NCI-H2029 (cell line): ENCODE measurements around the gene PRMT1.
A peak's percentile ranks its signal among the peaks of the same experiment; 100 is the strongest.
"Not testable (repeated sequence)": the region's sequence is repeated elsewhere in the genome, so short reads cannot be mapped to it uniquely, and the experiment has no call there.

Experiments
- DNase-seq: peaks from one replicate; lab custom pipeline; 2025; lab: John Stamatoyannopoulos, UW

The PRMT1 gene

DNA sequence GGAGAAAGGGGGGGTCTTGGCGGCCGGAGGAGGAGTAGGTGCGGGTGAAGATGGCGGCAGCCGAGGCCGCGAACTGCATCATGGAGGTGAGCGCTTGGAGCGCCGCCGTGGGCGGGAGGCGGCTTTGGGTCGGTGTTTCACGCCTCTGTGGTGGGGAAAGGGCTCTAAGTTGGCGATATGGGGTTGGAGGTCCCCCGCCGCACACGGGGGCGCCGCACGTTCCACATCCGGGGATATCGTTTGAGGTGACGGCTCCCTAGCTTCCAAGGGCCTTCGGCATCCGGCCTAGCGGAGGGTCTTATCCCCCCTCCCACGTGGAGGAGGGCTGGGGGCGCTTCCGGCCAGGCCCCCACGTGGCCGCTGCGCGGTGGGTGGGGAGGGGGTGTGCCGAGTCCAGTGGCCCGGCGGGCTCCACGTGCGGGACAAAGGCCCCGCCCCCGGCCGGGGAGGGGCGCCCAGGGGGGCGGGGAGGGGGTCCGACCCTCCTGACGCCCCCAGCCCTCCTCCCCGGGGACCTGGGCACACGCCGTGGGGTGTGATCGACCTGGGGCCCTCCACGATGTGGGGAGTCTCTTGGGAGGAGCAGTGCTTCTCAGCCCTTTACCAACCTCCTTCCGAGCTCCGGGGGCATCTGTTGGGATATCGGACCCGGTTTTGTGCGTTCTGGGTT is at the start of gene PRMT1:
Gene PRMT1 (plus strand): TSS at position 41 of the 670 bp plus-strand sequence. CDS start 10 bp downstream, at position 51.
- no peak for DNase-seq

DNA sequence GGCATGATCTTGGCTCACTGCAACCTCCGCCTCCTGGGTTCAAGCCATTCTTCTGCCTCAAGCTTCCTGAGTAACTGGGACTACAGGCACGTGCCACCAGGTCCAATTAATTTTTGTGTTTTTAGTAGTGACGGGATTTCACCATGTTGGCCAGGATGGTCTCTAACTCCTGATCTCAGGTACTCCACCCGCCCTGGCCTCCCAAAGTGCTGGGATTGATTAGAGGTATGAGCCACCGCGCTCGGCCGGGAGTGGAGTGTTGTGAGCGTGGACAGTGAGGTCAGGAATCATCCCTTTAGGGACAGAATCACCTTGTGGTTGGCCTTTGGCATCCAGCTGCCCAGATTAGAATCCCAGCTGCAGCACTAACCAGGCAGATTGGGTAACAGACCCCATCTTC is 47.4 kb upstream of the PRMT1 start:
- no peak for DNase-seq

DNA sequence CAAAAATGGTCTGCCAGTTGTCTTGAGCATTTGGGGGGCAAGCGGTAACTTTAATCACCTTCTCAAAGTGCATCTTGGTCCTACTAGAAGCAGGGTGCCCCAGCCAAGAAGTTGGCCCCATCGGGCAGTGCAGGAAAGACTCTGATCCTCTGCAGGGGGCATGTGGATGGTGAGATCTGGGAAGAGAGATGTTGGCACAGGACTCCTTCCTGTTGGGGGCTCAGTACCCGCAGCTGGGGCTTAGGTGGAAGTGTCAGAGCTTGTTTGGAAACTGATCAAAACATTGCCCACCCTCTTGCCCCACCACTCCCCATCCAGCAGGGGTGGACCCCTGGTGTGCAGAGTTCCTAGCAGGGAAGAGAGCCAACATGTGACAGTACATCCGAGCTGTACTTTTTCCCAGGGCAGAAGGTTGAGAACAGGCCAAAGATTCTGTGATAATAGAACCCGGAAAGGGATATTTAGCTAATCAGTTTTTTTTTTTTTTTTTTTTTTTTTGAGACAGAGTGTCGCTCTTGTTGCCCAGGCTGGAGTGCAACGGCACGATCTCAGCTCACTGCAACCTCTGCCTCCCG is 46.0 kb upstream of the PRMT1 start:
- DNase-seq = no peak

- no peak for DNase-seq
Observed at GRCh38 chr19:49631610-49632192, 45.4 kb upstream of the PRMT1 start.

DNA sequence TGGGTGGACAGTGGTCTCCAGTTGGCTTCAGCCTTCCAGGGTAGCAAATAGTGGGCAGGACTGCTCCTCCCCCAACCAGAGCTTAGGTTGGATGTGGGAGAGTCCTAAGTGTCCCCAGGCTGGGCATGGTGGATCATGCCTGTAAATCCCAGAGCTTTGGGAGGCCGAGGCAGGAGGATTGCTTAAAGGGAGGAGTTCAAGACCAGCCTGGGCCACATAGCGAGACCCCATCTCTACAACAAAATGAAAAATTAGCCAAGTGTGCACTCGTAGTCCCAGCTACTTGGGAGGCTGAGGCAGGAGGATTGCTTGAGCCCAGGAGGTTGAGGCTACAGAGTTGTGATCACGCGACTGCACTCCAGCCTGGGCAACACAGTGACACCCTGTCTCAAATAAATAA is 44.5 kb upstream of the PRMT1 start:
- DNase-seq = no peak

DNA sequence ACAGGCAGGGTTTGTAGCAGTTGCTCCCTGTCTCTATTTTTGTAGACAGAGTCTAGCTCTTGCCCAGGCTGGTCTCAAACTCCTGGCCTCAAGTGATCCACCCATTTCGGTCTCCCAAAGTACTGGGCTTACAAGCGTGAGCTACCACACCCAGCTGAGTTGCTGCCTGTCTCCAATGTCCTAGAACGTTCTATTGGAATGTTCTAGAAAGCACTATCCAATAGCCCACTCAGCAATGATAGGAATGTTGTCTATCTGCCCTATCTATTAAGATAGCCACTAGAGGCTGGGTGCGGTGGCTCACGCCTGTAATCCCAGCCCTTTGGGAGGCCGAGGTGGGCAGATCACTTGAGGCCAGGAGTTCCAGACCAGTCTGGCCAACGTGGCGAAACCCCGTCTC is 43.8 kb upstream of the PRMT1 start:
- not testable (repeated sequence) for DNase-seq

DNA sequence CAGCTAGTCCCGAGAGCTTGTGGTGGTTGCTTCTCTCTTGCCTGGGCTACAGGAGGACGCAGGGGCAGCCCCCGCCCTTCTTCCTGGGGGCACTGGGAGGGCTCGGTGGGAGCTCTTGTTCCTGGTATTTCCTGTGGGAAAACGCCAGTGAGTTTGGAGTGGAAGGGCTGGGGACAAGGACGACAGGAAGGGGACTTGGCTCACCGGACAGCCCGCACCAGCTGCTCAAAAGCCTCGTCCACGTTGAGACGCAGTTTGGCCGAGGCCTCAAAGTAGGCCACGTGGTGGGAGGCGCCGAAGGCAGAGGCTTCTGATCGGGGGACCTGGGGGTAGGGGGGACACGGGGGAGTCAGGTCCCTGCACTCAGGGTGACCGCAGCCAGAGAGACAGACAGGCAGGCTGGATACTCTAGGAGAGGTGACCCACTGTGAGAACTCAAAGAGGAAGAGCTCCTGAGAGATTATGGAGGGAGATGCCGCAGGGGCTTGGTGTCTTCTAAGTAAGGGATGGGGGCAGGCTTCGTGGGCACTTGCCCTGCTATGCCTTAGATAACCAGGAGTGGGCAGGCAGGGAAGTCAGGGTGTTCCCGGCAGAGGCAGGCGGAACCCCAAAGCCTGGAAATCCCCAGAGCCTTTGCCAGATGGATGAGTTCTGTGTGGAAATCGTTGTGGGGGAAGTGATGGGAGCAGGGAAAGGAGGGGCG is 41.4 kb upstream of the PRMT1 start:
- no peak for DNase-seq

- no peak for DNase-seq
Observed at GRCh38 chr19:49636233-49636932, 40.7 kb upstream of the PRMT1 start.

- DNase-seq = no peak
Observed at GRCh38 chr19:49637821-49638738, 39.0 kb upstream of the PRMT1 start.

GRCh38 chr19:49639401-49640112 is 37.5 kb upstream of the PRMT1 start:
- no peak for DNase-seq

- DNase-seq = peak; percentile 100
Observed at GRCh38 chr19:49640113-49640898, 36.8 kb upstream of the PRMT1 start, which contains the start of gene RRAS. Gene RRAS (minus strand): TSS chr19:49640143. CDS start chr19:49640098, 45 bp downstream.

DNA sequence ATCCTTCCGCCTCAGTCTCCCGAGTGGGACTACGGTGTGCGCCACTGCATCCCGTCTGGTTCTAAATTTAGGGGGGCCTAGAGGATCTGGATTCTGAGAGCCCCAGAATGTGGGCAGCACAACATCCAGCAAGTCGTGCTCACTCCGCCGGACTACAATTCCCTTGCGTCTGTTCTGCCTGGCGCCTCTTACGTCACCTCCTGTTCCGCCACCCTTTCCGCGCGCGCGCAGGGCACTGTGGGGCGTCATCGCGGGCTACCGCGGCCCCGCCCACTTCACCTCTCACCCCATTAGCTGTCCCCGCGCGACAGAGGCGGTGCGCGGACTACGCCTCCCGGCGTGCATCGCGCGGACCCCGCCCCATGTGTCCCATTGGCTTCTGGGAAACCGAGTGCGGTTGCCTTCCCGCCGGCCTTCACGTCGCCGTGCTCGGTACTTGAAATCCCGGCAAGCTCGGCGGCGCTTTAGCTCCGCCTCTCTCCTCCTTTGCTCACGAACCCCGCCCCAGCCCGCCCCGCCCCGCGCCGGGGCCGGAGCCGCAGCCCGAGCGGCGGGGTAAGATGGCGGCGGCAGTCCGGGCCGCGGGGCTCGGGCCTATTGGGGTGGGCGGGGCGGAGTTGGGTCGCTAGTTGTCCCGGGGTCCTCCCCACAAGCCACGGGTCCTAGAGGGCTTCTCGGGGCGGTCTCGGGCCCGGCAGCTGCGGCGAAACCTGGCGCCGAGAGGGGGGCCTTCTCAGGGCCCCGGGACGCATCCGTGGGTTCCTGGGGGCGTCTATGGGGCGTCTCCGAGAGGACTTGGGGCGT is 35.2 kb upstream of the PRMT1 start, which contains the start of gene SCAF1:
Gene SCAF1 (plus strand): TSS at position 522 of the 804 bp plus-strand sequence. CDS start 2,818 bp downstream, outside the sequence.
- DNase-seq = peak; percentile 99

DNA sequence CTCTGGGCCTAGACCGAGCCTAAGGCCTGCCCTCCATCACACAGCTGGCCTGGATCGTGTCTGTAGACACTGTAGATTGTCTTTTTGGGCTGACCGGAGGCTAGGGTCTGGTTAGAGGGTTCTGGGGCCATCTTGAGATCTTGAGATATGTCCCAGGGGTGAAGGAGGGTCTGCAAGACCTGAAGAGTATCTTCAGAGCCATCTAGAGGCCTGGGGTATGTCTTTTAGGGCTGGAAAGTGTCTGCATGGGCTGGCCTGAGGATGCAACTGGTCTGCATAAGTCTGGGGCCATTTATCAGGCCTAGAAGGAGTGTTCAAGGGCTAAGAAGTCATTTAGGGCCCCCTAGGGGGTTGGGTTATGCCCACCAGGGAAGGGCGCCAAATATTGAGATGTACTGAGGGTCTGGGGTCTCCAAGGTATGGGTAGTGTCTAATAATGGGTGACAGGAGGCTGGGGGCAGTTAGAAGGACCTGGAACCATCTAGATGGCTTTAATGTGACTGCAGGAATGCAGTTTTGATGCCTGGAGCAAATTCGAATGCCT is 34.5 kb upstream of the PRMT1 start:
- no peak for DNase-seq

- DNase-seq = no peak
Observed at GRCh38 chr19:49643466-49643865, 33.6 kb upstream of the PRMT1 start.

GRCh38 chr19:49645592-49645991 is 31.5 kb upstream of the PRMT1 start:
- no peak for DNase-seq

DNA sequence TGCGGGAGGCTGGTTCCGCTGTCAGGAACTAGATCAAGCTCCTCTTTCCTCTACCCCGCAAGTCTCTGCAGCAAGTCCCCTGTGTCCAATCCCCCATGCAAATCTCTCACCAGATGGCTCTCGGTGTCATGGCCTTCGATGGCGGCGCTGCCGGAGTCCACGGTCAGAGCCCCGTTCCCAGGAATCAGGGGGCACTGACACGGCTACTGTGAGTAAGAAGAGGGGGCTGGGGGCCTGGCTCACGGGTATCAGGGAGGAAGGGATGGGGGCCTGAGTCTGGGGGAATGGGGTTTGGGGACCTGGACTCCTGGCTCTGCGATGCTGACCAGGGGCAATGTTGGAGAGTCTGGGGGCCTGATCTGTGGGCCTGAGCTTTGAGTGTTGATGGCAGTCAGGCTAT is 31.1 kb upstream of the PRMT1 start:
- no peak for DNase-seq

GRCh38 chr19:49646586-49646985 is 30.5 kb upstream of the PRMT1 start:
- DNase-seq = no peak
